ENCODE results near the gene TOB2. TPM values are rescaled to one million over a fixed set of nuclear protein-coding genes. Genes with fewer than 3 reads are reported as not detected.

Gene TOB2
- total RNA-seq: 12.2 and 12.5 TPM in 2 replicates

GRCh38 chr22:41446639-41447434, at the start of gene TOB2:
Gene TOB2 (minus strand): TSS chr22:41446801. CDS start chr22:41437345, 9,456 bp downstream.

GRCh38 chr22:41468381-41469217, 22.0 kb upstream of the TOB2 start, which contains the start of the genes ACO2 and PHF5A:
Gene ACO2 (plus strand): TSS chr22:41469117. CDS start chr22:41469147, 30 bp downstream.
Gene PHF5A (minus strand): TSS chr22:41468692. CDS start chr22:41468653, 39 bp downstream.

Other genes with a start within 250 kb of the TOB2 start
- 21.5 and 23.6 TPM in 2 replicates for gene L3MBTL2, start 241.5 kb downstream of the TOB2 start, total RNA-seq
- gene CHADL, start 205.9 kb downstream of the TOB2 start, total RNA-seq: 0.66 and 0.81 TPM in 2 replicates
- 38.1 and 62.0 TPM in 2 replicates for gene RANGAP1, start 160.6 kb downstream of the TOB2 start, total RNA-seq
- gene ZC3H7B, start 145.3 kb downstream of the TOB2 start, total RNA-seq: 46.5 and 47.9 TPM in 2 replicates
- 10.8 and 12.1 TPM in 2 replicates for gene TEF, start 64.9 kb downstream of the TOB2 start, total RNA-seq
- gene PHF5A, start 21.9 kb upstream of the TOB2 start, total RNA-seq: 51.9 and 53.2 TPM in 2 replicates
- gene ACO2, start 22.3 kb upstream of the TOB2 start, total RNA-seq: 65.3 and 81.6 TPM in 2 replicates
- gene POLR3H, start 97.7 kb upstream of the TOB2 start, total RNA-seq: 24.9 and 27.0 TPM in 2 replicates
- gene CSDC2, start 114.2 kb upstream of the TOB2 start, total RNA-seq: 2.5 and 4.7 TPM in 2 replicates
- gene PMM1, start 143.0 kb upstream of the TOB2 start, total RNA-seq: 16.2 and 23.6 TPM in 2 replicates
- gene DESI1, start 174.2 kb upstream of the TOB2 start, total RNA-seq: 10.4 and 11.1 TPM in 2 replicates
- gene XRCC6, start 174.5 kb upstream of the TOB2 start, total RNA-seq: 338 and 357 TPM in 2 replicates
- gene SNU13, start 242.1 kb upstream of the TOB2 start, total RNA-seq: 59.3 and 86.3 TPM in 2 replicates

All from aortic smooth muscle cell (primary cell).